GM18517 (cell line): Measurements from ENCODE around the gene LPCAT1.
"Not testable (repeated sequence)": the region's sequence is repeated elsewhere in the genome, so short reads cannot be mapped to it uniquely, and the experiment has no call there.

Experiments used
- ATAC-seq: cut with Tn5 transposase; IDR thresholded peaks from one replicate; pipeline ENCODE4 v1.9.1; 2021; ENCODE audit warnings: mild to moderate bottlenecking, moderate library complexity; ENCODE audit not compliant: unreplicated experiment

Gene LPCAT1

DNA sequence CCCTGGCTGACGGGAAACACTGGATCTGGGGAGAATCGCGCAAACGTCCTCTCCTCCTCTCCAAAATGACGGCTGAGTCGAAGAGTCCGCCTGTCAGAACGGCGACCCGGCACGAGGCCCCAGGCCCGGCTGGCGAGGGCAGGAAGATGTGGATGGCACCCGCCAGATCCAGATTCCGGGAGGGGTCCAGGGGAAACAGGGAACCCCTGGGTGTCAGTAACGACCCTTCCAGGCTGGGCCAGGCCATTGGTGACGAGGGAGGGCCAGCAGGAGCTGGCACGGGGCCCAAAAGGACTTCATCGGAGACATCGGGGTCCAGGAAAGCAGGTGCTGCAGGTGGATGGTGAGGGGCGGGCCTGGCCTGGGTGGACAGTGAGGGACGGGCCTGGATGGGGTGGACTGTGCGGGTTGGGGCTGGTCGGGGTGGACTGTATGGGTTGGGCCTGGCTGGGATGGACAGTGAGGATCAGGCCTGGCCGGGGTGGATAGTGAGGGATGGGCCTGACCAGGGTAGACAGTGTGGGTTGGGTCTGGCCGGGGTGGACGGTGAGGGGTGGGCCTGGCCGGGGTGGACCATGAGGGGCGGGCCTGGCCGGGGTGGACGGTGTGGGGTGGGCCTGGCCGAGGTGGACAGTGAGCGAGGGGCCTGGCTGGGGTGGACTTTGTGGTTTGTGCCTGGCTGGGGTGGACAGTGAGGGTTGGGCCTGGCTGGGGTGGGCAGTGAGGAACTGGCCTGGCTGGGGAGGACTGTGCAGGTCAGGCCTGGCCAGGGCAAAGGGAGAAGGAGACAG, 92.5 kb downstream of the LPCAT1 start:
- no peak for ATAC-seq

DNA sequence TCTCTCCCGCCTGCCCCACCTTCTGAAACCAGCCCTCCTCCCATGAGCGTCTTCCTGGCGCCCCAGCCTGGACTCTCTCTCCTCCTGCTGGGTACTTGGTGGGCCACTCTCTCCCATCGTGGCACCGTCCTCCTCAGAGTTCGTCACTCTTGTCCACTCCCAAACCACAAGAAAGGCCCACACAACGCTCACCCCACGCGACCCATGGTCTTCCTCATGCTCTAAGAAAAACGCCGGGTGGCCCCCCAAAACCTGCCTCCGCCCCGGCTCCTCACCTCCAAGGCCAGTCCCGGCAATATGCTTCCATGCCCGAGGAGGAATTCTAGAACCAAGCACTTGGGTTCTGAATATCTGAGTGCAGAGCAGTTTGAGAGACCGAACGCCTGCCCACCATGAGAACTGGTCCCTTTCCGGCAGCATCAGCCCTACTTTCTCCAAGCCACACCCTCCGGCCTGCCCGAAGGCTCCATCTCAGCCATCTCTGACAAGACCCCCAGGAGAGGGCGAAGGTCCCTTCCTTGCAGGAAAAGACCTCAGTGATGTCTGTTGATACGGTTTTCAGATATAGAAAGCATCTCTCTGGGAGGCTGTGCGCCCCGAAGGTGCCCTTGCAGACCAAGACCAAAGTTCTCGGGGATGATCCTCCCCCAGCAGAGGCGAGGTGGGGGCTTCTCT, 93.5 kb downstream of the LPCAT1 start:
- ATAC-seq, result no peak

DNA sequence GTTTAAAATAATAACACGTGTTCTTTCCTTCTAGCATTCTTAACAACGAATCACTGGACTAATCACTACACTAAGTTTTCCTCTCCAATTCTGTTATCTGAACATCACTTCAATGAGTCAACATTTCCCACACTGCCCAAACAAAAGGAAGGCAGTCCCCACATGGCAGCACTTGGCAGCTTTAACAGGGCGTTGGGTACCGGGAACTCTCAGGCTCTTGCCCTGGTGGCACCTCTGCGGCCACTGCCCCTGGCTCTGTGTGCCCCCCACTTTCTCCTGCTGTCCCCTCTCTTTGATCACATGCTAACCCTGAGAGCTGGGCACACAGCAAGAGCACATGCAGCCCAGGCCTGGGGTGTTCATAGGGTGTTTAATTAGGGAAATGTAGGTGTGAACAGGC, 94.3 kb downstream of the LPCAT1 start:
- ATAC-seq, result no peak

DNA sequence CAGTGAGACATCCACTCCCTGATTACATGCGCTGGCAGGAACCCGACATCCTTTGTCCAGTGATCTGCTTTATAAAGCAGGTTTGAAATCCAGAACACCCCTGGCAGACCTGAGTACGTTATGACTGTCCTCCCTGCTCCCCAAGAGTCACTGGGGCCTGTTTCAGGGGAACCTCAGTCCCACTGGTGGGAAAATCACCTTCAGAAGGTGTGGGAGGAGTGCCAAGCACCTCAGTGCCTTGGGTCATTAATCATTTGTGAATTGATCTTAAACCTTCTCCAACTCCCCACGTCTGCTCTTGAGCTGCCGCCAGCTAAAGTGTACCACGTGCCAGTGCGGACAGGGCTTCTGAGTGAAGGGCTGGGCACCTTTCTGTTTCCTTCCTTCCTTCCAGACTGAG, 94.7 kb downstream of the LPCAT1 start:
- no peak for ATAC-seq

DNA sequence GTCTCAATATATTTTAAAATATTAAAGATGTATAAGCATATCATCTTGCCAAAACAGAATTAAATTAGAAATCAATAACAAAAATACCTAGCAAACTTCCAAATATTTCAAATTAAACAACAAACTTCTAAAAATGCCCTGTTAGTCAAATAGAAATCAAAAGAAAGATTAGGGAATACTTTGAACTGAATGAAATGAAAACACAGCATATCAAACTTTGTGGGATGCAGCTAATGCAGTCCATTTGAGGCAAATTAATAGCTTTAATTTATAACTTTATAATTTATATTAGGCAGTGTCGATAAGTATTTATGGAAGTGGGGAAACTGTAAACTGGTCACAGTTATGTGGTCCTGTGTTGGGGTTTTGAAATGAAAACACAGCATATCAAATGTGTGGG, 95.7 kb downstream of the LPCAT1 start:
- ATAC-seq, result no peak

DNA sequence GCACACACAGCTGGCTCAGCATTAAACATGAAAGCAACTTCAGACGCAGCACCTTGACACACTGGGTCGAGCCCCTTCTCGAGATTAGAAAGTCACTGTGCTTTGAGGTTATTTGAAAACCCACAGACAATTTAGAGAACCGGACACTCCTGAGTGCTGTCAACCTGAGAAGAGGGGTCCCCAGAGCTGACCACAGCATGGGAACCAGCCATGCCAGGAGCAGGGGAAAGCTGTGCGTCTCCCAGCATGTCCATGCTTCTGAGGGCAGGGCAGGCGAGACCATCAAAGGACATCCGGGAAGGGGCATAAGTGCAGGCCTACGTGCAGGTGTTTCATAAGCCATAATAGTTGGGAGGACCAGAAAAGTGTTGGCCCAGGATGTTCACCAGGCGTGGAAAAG, 99.0 kb downstream of the LPCAT1 start:
- ATAC-seq, result no peak

DNA sequence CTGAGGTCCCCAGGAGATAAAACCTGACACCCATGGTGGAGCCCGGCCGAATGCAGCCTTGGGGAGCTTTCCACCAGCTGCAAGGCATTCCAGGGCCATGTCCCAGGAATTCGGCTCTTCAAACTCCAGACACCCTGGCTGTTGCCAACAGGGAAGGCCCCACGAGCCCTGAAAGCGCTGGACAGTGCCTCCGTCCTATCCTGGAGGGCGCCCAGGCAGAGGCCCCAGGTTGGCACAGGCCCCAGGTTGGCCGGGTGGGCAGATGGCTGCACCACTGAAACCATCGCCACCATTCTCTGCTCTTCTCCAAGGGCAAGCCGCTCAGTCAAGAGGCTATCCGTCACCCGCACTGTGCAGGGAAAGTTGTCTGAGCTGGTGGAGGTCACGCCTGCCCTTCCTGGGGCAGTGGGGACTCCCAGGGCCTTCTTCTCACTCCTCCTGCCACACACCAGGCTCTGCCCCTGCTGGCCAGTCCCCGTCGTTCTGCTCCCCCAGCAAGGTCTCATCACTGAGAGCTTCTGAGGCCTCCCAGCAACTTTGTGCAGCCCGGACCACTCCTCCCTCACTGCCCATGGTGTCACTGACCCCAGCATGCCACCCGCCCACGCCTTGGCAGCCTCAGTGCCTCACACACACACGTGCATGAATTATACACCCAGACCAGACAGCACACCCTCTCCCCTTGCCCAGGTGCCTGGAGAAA, 99.7 kb downstream of the LPCAT1 start:
- no peak for ATAC-seq

DNA sequence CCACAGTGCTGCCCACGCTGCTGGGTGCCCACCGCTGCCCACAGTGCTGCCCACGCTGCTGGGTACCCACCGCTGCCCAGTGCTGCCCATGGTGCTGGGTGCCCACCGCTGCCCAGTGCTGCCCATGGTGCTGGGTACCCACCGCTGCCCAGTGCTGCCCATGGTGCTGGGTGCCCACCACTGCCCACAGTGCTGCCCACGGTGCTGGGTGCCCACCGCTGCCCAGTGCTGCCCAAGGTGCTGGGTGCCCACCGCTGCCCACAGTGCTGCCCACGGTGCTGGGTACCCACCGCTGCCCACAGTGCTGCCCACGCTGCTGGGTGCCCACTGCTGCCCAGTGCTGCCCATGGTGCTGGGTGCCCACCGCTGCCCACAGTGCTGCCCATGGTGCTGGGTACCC, 101.2 kb downstream of the LPCAT1 start:
- ATAC-seq, result not testable (repeated sequence)

DNA sequence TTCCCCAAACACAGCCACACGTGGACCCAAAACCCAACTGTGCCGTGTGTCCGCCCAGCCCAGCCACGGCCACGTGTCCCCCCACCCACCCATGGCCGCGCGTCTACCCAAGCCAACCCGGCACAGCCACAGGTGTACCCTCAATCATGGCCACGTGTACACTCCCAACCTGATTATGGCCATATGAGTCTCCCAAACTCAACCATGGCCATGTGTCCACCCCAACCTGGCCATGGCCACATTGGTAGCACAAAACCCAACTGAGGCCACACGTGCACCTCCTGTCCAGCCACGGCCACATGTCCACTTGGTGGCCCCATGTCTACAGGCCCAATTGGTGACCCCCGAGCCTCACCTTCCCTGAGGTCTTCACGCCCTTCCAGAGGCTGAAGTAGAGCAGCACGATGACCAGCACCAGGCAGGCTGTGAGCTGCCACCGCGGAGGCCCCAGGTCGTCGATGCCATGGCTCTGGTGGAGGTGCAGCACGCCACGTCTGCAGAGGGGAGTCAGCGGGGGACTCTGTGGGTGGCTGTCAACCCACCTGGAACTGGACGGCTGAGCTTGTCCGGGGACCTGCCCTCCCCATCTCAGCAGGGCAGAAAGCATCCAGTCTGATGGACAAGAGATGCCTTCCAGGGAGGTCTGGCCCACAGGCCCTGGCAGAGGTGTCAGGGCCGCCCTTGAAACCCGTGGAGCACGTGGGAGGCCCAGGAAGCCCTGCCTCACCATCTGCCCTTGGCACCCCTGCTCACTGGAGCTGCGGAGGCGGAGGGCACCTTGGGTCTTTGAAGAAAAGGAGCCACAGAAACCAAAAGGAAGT, 102.0 kb downstream of the LPCAT1 start:
- ATAC-seq, result no peak

DNA sequence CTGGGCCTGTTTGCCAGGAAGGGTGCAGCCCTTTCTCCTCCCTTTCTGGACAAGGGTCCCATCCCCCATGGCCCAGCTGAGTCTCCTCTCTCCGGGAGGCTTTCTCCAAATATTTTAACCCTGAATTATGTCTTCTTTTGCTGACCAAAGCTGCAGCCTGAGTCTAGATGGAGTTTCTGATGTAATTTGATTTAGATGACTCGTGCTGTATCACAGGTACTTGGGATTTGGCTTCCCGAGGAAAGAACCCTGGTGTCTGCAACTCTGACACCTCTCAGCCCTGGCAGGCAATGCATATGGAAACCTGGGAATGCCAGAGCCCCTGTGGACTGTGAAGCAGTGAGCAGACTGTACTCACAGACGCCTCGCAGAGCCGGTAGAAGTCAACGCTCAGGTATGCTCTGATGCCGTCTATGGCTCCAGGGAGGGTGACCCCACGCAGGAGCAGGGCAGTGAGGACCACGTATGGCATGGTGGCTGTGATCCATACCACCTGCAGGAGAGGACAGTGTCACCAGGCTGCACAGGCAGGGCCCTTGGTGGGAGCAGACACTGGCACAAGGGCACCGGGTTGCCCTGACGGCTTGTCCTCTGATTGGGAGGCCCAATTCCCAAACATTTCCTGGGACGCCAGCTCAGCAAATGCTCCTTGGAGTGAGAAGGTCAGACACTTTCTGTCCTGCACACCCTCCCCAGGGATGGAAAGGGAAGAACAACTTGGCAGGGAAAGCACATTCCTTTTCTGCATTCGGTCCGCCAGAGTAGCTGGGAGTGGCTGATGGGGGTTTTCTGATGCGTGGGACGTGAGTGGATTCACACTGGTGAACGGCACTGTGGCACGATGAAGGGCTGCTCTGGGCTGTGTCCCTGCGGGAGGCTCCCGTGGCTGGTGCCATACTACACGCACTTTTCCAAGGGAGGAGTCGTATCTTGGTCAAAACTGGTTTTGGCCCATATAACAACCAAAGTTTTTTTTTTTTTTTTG, 103.3 kb downstream of the LPCAT1 start:
- no peak for ATAC-seq

DNA sequence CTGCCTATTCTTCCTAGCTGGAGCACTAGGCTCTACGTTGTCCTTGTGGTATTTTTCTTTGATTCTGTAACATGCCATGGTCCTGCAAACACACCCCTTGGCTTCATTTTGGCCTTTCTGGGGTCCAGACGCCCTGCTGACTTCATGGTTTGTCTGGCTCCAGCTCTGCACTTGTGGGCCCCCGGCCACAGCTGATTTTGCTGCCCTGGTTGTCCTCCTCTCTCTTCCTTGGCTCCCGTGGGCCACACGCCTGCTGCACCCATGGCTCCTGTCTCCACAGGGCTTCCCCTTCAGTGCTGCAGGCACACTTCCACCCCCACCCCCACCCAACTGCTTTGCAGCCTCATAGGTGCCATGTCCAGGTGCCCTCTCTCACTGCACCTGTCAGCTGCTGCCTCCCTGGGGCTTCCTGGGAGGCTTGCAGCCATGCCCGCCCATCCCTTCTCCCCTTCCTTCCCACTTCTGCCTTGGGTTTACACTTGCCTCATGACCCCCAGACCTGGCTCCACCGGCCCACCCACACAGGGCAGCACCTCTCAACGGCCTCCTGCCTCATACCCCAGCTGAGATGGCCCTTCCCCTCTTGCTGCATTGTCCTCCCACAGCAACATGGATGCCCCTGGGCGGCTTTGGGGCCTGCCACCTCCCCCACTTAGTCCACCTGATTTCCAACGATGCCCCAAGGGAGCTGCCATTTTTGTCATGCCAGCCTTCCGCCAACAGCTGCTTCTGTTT, 104.1 kb downstream of the LPCAT1 start:
- no peak for ATAC-seq

DNA sequence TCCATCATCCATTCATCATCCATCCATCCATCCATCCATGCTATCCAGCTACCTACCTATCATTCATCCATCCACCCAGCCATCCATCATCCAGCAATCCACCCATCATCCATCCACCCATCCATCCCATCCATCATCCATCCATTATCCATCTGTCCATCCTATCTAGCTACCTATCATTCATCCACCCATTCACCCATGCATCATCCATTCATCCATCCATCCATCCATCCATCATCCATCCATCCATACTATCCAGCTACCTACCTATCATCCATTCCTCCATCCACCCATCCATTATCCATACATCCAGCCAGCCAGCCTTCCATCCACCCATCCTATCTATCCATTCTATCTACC, 104.9 kb downstream of the LPCAT1 start:
- ATAC-seq, result no peak

DNA sequence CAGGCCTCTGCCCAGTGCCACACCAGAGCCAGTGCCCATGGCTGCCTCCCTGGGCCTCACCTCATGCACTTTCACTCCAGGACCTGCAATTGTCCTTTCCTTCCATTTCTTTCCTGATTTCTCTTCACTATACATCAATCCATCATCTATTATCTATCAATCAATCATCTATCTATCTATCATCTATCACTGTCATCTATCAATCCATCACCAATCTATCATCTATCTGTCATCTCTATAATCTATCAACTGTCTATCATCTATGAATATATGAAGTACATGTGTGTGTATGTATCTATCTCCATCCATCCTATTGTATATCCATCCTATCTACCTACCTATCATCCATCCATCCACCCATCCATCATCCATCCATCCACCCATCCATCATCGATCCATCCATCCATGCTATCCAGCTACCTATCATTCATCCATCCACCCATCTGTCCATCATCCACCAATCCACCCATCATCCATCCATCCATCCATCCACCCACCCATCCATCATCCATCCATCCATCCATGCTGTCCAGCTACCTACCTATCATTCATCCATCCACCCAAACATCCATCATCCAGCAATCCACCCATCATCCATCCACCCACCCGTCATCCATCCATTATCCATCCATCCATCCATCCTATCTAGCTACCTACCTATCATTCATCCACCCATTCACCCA, 105.4 kb downstream of the LPCAT1 start:
- no peak for ATAC-seq

DNA sequence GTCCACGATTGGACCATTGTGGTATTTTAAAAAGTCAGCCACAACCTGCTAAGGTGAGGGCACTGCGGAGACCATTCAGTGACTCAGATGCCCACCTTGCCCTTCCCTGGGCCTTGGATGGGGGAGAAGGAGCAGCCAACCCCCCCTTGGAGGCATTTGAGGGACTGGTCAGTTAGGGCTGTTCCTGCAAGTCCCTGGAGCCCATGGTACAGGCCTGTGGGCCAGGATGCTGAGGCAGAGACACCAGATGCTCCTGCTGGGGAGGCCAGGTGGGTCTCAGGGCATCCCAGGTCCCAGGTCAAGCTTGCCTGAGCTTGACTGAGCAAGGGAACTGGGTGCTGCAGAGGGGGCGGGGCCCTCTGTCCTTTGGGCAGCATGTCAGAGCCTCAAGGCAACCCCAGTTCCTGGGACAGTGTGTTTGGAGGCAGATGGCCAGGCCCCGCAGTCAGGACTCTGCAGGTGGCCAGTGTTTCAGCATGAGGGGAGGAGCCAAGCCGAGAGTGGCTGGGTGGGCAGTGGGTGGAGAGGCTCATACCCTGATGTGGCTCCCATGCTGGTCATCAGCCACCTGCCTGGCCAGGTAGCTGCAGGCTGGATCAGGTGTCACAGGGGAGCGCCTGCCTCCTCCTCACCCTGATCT, 106.1 kb downstream of the LPCAT1 start:
- no peak for ATAC-seq

DNA sequence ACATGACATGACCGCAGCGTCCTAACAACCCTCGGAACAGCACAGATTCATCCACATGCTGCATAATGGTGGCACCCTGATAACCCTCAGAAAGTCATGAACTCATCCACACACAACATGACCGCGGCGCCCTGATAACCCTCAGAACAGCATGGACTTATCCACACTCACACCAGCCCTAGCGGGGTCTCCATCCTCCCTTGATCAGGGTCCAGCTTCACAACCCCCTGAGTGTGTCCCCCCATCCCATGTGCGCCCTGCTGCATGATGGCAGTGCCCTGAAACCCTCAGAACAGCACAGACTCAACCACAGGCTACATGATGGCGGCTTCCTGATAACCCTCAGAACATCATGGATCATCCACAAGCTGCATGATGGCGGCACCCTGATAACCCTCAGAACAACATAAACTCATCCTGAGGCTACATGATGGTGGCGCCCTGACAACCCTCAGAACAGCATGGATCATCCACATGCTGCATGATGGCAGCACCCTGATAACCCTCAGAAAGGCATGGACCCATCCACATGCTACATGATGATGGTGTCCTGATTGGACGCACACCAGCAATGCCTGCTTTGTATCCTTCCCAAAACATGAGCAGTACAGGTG, 106.8 kb downstream of the LPCAT1 start:
- ATAC-seq, result no peak

DNA sequence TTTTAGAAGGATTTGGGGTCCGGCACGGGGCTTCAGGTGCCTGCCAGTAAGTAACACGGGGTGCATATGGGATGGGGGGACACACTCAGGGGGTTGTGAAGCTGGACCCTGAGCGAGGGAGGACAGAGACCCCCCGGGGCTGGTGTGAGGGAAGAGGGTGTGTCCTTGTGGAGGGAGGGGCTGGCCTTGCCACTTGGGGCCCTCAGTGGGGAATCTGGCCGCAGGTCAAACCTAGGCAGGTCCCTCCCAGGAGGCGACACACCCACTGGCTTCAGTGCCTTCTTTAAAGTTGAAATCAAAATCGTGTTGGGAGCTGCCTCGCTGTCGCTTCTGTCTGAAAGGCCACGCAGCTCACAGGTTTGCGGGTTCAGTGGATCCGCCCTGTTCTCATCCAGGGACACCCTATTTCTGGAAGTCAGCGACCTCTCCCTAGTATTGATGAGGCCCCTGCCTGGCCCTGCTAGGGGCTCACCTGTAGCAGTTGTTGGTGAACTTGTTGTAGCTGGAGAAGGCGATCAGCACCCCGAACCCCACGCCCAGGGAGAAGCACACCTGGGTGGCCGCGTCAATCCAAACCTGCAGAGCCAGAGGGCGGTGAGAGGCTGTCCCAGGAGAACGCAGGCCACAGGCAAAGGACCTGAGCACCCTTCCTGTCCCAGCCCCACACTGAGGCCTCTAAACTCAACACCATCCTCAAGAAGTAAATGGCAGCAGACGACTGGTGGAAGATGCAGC, 108.0 kb downstream of the LPCAT1 start:
- ATAC-seq, result no peak

DNA sequence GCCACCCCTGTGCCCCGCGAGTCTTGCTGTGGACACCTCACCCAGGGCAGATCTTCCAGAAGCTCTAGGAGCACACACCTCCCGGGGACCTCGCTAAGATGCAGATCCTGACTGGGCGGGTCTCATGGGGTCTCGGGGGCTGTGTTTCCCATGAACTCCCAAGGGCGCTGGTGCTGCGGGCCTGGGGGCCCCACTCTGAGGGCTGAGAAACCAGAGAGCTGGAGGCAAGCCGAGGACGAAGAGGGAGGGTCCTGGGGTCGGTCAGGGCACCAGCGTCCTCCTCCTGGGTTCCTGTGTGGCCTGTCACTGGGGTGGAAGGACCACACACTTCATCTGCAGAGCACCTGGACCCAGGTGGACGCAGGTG, 108.7 kb downstream of the LPCAT1 start:
- ATAC-seq, result no peak
